ENCODE results near the gene HNRNPLL.

Gene HNRNPLL

GRCh38 chr2:38549071-38549704 lies 53.5 kb downstream of the HNRNPLL start:
- no peak for DNase-seq
- H3K36me3 ChIP-seq (ENCODE audit: control insufficient read depth in 1 of 2, insufficient read depth in 2 of 2, low read length in 2 of 2) = peaks cover 4 to 7% of the 10 kb centered on the region in 2 experiments

DNA sequence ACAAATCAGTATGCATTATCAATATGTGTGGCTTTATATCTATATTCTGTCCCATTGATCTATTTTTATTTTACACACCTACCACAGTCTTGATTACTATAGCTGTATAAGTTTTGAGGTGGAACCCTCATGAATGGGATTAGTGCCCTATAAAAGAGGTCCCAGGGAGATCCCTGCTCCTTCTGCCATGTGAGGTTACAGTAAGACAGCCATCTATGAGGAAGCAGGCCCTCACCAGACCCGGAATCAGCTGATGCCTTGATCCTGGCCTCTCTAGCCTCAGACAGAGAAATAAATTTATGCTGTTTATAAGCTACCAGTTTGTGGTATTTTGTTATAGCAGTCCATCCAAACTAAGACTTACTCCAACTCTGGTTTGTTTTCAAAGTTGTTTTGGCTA lies 54.9 kb downstream of the HNRNPLL start:
- Histone ChIP-seq H3K9ac (ENCODE audit: low read length) (no peak overlapping the region), H2BK5ac (ENCODE audit: low read depth, low read length, poor library complexity) (no peak overlapping the region), H2AFZ (ENCODE audit: insufficient read depth, low read length, poor library complexity) (no peak overlapping the region), H3K79me2 (ENCODE audit: control insufficient read depth, insufficient read depth, low read length, poor library complexity) (no peaks in the 10 kb centered on the region), H2BK12ac (ENCODE audit: low read length) (no peak overlapping the region), H4K91ac (ENCODE audit: low read depth, low read length) (no peak overlapping the region), H2BK120ac (ENCODE audit: insufficient read depth, low read length, poor library complexity) (no peak overlapping the region), H3K27ac (ENCODE audit: low read depth, low read length) (no peak overlapping the region), H3K4me1 (ENCODE audit: control insufficient read depth in 1 of 2, insufficient read depth in 2 of 2, low read length in 2 of 2) (peaks cover 0 to 3% of the 10 kb centered on the region in 2 experiments), H4K12ac (ENCODE audit: low read depth, low read length) (no peak overlapping the region), H3K14ac (ENCODE audit: low read length) (no peak overlapping the region), H4K8ac (ENCODE audit: low read depth, low read length) (no peak overlapping the region), H3K36me3 (ENCODE audit: control insufficient read depth in 1 of 2, insufficient read depth in 2 of 2, low read length in 2 of 2) (peaks cover 0 to 2% of the 10 kb centered on the region in 2 experiments), H3K4me2 (ENCODE audit: low read length) (no peak overlapping the region), H3K9me3 (ENCODE audit: insufficient read depth, low read depth, low read length) (no peaks in the 10 kb centered on the region), H3K27me3 (ENCODE audit: insufficient read depth, low read length) (no peaks in the 10 kb centered on the region), H3K79me1 (ENCODE audit: low read length) (peaks cover 5% of the 10 kb centered on the region), H3K4ac (ENCODE audit: low read depth, low read length) (no peak overlapping the region), H3K4me3 (ENCODE audit: low read depth, low read length) (no peak overlapping the region), H2AK5ac (ENCODE audit: low read length) (no peak overlapping the region), H3K18ac (ENCODE audit: low read length) (no peak overlapping the region), H3K23ac (ENCODE audit: low read length) (no peak overlapping the region)
- WGBS (ENCODE audit: extremely low coverage, insufficient coverage, insufficient read length) = no CpG with 5 or more reads among the region's 1 CpG
- no peak for DNase-seq

More at GRCh38 chr2:38549071-38549704, 53.5 kb downstream of the HNRNPLL start:
- Histone ChIP-seq H2AK5ac (ENCODE audit: low read length) (no peak overlapping the region), H4K91ac (ENCODE audit: low read depth, low read length) (no peak overlapping the region), H3K4me3 (ENCODE audit: low read depth, low read length) (no peak overlapping the region), H3K4ac (ENCODE audit: low read depth, low read length) (no peak overlapping the region), H4K12ac (ENCODE audit: low read depth, low read length) (no peak overlapping the region), H4K8ac (ENCODE audit: low read depth, low read length) (no peak overlapping the region), H3K9ac (ENCODE audit: low read length) (no peak overlapping the region), H2BK120ac (ENCODE audit: insufficient read depth, low read length, poor library complexity) (no peak overlapping the region), H3K18ac (ENCODE audit: low read length) (no peak overlapping the region), H3K27me3 (ENCODE audit: insufficient read depth, low read length) (no peaks in the 10 kb centered on the region), H2BK5ac (ENCODE audit: low read depth, low read length, poor library complexity) (no peak overlapping the region), H3K27ac (ENCODE audit: low read depth, low read length) (no peak overlapping the region), H3K79me1 (ENCODE audit: low read length) (no peaks in the 10 kb centered on the region), H3K79me2 (ENCODE audit: control insufficient read depth, insufficient read depth, low read length, poor library complexity) (no peaks in the 10 kb centered on the region), H3K4me1 (ENCODE audit: control insufficient read depth in 1 of 2, insufficient read depth in 2 of 2, low read length in 2 of 2) (no peaks in the 10 kb centered on the region), H3K23ac (ENCODE audit: low read length) (no peak overlapping the region), H2AFZ (ENCODE audit: insufficient read depth, low read length, poor library complexity) (no peak overlapping the region), H3K9me3 (ENCODE audit: insufficient read depth, low read depth, low read length) (no peaks in the 10 kb centered on the region), H3K4me2 (ENCODE audit: low read length) (no peak overlapping the region), H2BK12ac (ENCODE audit: low read length) (no peak overlapping the region), H3K14ac (ENCODE audit: low read length) (no peak overlapping the region)
- no CpG with 5 or more reads among the region's 7 CpGs for WGBS (ENCODE audit: extremely low coverage, insufficient coverage, insufficient read length)

DNA sequence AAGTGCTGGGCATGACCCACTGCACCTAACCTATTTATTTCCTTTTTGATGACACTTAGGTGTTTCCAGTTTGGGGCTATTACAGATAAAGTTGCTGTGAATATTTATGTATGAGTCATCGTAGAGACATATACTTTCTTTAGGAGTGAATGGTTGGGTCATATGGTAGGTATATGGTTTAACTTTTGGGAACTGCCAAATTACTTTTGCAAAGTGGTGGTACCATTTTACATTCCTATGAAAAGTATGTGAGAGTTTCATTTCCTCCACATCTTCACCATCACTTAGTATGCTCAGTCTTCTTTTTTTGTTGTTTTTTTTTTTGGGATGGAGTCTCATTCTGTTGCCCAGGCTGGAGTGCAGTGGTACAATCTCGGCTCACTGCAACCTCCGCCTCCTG lies 56.1 kb downstream of the HNRNPLL start:
- H3K27ac ChIP-seq (ENCODE audit: low read depth, low read length) = no peak overlapping the region
- no peak overlapping the region for H2BK5ac ChIP-seq (ENCODE audit: low read depth, low read length, poor library complexity)
- no peak overlapping the region for H3K4me3 ChIP-seq (ENCODE audit: low read depth, low read length)
- H3K27me3 ChIP-seq (ENCODE audit: insufficient read depth, low read length) = no peaks in the 10 kb centered on the region
- H3K4me2 ChIP-seq (ENCODE audit: low read length) = no peak overlapping the region
- H4K91ac ChIP-seq (ENCODE audit: low read depth, low read length) = no peak overlapping the region
- H3K4ac ChIP-seq (ENCODE audit: low read depth, low read length) = no peak overlapping the region
- H2AK5ac ChIP-seq (ENCODE audit: low read length) = no peak overlapping the region
- no CpG with 5 or more reads among the region's 3 CpGs for WGBS (ENCODE audit: extremely low coverage, insufficient coverage, insufficient read length)
- no peak overlapping the region for H3K18ac ChIP-seq (ENCODE audit: low read length)
- no peak overlapping the region for H3K14ac ChIP-seq (ENCODE audit: low read length)
- no peak overlapping the region for H4K8ac ChIP-seq (ENCODE audit: low read depth, low read length)
- H3K23ac ChIP-seq (ENCODE audit: low read length) = no peak overlapping the region
- H2BK12ac ChIP-seq (ENCODE audit: low read length) = no peak overlapping the region
- peaks cover 0 to 2% of the 10 kb centered on the region in 2 experiments for H3K36me3 ChIP-seq (ENCODE audit: control insufficient read depth in 1 of 2, insufficient read depth in 2 of 2, low read length in 2 of 2)
- H2AFZ ChIP-seq (ENCODE audit: insufficient read depth, low read length, poor library complexity) = no peak overlapping the region
- H3K79me2 ChIP-seq (ENCODE audit: control insufficient read depth, insufficient read depth, low read length, poor library complexity) = no peaks in the 10 kb centered on the region
- peaks cover 0 to 6% of the 10 kb centered on the region in 2 experiments for H3K4me1 ChIP-seq (ENCODE audit: control insufficient read depth in 1 of 2, insufficient read depth in 2 of 2, low read length in 2 of 2)
- H3K9ac ChIP-seq (ENCODE audit: low read length) = no peak overlapping the region
- no peak overlapping the region for H4K12ac ChIP-seq (ENCODE audit: low read depth, low read length)
- no peak for DNase-seq
- peaks cover 5% of the 10 kb centered on the region for H3K79me1 ChIP-seq (ENCODE audit: low read length)
- no peak overlapping the region for H2BK120ac ChIP-seq (ENCODE audit: insufficient read depth, low read length, poor library complexity)
- H3K9me3 ChIP-seq (ENCODE audit: insufficient read depth, low read depth, low read length) = no peaks in the 10 kb centered on the region

DNA sequence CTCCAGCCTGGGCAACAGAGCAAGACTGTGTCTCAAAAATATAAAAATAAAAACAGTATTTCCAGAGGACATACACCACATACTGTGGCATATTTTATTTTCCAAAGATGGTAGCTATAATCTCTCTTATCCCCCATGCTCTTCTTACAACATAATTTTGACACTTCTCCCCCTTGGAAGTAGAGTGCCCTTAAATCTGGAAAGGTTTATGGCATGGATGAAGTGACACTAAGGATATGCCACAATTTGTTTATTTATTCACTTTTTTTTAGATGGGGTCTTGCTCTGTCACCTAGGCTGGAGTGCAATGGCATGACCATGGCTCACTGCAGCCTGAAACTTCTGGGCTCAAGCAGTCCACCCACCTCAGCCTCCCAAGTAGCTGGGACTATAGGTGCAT lies 56.7 kb downstream of the HNRNPLL start:
- H3K27me3 ChIP-seq (ENCODE audit: insufficient read depth, low read length) = no peaks in the 10 kb centered on the region
- no peak overlapping the region for H2AK5ac ChIP-seq (ENCODE audit: low read length)
- no peak for DNase-seq
- no peak overlapping the region for H3K4ac ChIP-seq (ENCODE audit: low read depth, low read length)
- no peak overlapping the region for H3K4me2 ChIP-seq (ENCODE audit: low read length)
- H2BK5ac ChIP-seq (ENCODE audit: low read depth, low read length, poor library complexity) = no peak overlapping the region
- H3K79me1 ChIP-seq (ENCODE audit: low read length) = peaks cover 5% of the 10 kb centered on the region
- no peaks in the 10 kb centered on the region for H3K79me2 ChIP-seq (ENCODE audit: control insufficient read depth, insufficient read depth, low read length, poor library complexity)
- H2BK12ac ChIP-seq (ENCODE audit: low read length) = no peak overlapping the region
- H3K23ac ChIP-seq (ENCODE audit: low read length) = no peak overlapping the region
- no peak overlapping the region for H3K18ac ChIP-seq (ENCODE audit: low read length)
- H4K8ac ChIP-seq (ENCODE audit: low read depth, low read length) = no peak overlapping the region
- H3K9me3 ChIP-seq (ENCODE audit: insufficient read depth, low read depth, low read length) = no peaks in the 10 kb centered on the region
- H4K91ac ChIP-seq (ENCODE audit: low read depth, low read length) = no peak overlapping the region
- no peak overlapping the region for H3K14ac ChIP-seq (ENCODE audit: low read length)
- H2AFZ ChIP-seq (ENCODE audit: insufficient read depth, low read length, poor library complexity) = no peak overlapping the region
- H3K36me3 ChIP-seq (ENCODE audit: control insufficient read depth in 1 of 2, insufficient read depth in 2 of 2, low read length in 2 of 2) = no peaks in the 10 kb centered on the region
- H3K4me3 ChIP-seq (ENCODE audit: low read depth, low read length) = no peak overlapping the region
- H2BK120ac ChIP-seq (ENCODE audit: insufficient read depth, low read length, poor library complexity) = no peak overlapping the region
- H3K4me1 ChIP-seq (ENCODE audit: control insufficient read depth in 1 of 2, insufficient read depth in 2 of 2, low read length in 2 of 2) = peaks cover 0 to 6% of the 10 kb centered on the region in 2 experiments
- H4K12ac ChIP-seq (ENCODE audit: low read depth, low read length) = no peak overlapping the region
- no peak overlapping the region for H3K9ac ChIP-seq (ENCODE audit: low read length)
- no peak overlapping the region for H3K27ac ChIP-seq (ENCODE audit: low read depth, low read length)

Data from trophoblast cell (in vitro differentiated cells and primary cell).